IMR-90 (cell line): ENCODE measurements around the gene PCBP3.
"Not testable (repeated sequence)": the region's sequence is repeated elsewhere in the genome, so short reads cannot be mapped to it uniquely, and the experiment has no call there.

ENCODE experiments used
- BHLHE40 ChIP-seq: fragments of 150-350 bp; IDR thresholded peaks from 2 replicates; pipeline ENCODE4 v1.6.1; 2016; ENCODE audit warnings: mild to moderate bottlenecking, low read depth, low read length
- CEBPB ChIP-seq: IDR thresholded peaks from 2 replicates; pipeline ENCODE4 v1.6.1; 2012; ENCODE audit warnings: low read depth, low read length, improper control_type of control experiment
- CHD1 ChIP-seq: IDR thresholded peaks from 2 replicates; pipeline ENCODE4 v1.6.1; 2012; ENCODE audit warnings: low read depth, low read length, improper control_type of control experiment
- FOS ChIP-seq: fragments of 150-350 bp; IDR thresholded peaks from 2 replicates; pipeline ENCODE4 v1.6.1; 2016; ENCODE audit warnings: low read depth, low read length
- POLR2A ChIP-seq: IDR thresholded peaks from 2 replicates; pipeline ENCODE4 v1.6.1; 2012; ENCODE audit warnings: mild to moderate bottlenecking, low read depth, low read length
- RAD21 ChIP-seq: IDR thresholded peaks from 2 replicates; pipeline ENCODE4 v1.6.1; 2012; ENCODE audit warnings: low read length, improper control_type of control experiment
- RCOR1 ChIP-seq: IDR thresholded peaks from 2 replicates; pipeline ENCODE4 v1.6.1; 2012; ENCODE audit warnings: mild to moderate bottlenecking, low read length, improper control_type of control experiment; ENCODE audit not compliant: insufficient replicate concordance
- TF ChIP-seq, protein P1 (sequence below): conservative IDR thresholded peaks from 2 replicates; pipeline ENCODE4 v1.5.1; 2012; ENCODE audit warnings: mild to moderate bottlenecking, low read depth, low read length, improper control_type of control experiment
- TF ChIP-seq, protein P2 (sequence below): fragments of 150-350 bp; IDR thresholded peaks from 2 replicates; pipeline ENCODE4 v1.6.1; 2017; ENCODE audit warnings: mild to moderate bottlenecking, antibody characterized with exemption, low read length, low read depth
- TF ChIP-seq, protein P3 (sequence below): fragments of 150-350 bp; IDR thresholded peaks from 2 replicates; pipeline ENCODE4 v1.6.1; 2016; ENCODE audit warnings: low read depth, mild to moderate bottlenecking, low read length, moderate library complexity, borderline replicate concordance

DNA sequence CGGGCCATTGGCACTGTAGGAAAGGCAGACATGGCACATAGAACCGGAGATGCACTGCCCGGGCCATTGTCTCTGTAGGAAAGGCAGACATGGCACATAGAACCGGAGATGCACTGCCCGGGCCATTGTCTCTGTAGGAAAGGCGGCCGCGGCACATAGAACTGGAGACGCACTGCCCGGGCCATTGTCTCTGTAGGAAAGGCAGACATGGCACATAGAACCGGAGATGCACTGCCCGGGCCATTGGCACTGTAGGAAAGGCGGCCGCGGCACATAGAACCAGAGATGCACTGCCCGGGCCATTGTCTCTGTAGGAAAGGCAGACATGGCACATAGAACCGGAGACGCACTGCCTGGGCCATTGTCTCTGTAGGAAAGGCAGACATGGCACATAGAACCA, 252.9 kb downstream of the PCBP3 start:
- TF ChIP-seq RCOR1, BHLHE40, CEBPB, POLR2A, RAD21, FOS, CHD1: not testable (repeated sequence)
- TF ChIP-seq, protein P1, sequence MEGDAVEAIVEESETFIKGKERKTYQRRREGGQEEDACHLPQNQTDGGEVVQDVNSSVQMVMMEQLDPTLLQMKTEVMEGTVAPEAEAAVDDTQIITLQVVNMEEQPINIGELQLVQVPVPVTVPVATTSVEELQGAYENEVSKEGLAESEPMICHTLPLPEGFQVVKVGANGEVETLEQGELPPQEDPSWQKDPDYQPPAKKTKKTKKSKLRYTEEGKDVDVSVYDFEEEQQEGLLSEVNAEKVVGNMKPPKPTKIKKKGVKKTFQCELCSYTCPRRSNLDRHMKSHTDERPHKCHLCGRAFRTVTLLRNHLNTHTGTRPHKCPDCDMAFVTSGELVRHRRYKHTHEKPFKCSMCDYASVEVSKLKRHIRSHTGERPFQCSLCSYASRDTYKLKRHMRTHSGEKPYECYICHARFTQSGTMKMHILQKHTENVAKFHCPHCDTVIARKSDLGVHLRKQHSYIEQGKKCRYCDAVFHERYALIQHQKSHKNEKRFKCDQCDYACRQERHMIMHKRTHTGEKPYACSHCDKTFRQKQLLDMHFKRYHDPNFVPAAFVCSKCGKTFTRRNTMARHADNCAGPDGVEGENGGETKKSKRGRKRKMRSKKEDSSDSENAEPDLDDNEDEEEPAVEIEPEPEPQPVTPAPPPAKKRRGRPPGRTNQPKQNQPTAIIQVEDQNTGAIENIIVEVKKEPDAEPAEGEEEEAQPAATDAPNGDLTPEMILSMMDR, result not testable (repeated sequence)
- TF ChIP-seq, protein P2, sequence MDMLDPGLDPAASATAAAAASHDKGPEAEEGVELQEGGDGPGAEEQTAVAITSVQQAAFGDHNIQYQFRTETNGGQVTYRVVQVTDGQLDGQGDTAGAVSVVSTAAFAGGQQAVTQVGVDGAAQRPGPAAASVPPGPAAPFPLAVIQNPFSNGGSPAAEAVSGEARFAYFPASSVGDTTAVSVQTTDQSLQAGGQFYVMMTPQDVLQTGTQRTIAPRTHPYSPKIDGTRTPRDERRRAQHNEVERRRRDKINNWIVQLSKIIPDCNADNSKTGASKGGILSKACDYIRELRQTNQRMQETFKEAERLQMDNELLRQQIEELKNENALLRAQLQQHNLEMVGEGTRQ, result not testable (repeated sequence)
- TF ChIP-seq, protein P3, sequence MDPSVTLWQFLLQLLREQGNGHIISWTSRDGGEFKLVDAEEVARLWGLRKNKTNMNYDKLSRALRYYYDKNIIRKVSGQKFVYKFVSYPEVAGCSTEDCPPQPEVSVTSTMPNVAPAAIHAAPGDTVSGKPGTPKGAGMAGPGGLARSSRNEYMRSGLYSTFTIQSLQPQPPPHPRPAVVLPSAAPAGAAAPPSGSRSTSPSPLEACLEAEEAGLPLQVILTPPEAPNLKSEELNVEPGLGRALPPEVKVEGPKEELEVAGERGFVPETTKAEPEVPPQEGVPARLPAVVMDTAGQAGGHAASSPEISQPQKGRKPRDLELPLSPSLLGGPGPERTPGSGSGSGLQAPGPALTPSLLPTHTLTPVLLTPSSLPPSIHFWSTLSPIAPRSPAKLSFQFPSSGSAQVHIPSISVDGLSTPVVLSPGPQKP, result not testable (repeated sequence)
